CD4-positive, alpha-beta T cell treated with Interleukin-6 at 100 ng/mL for 8 hours (primary cell): ENCODE data around the gene CD3D.
"Not testable (repeated sequence)": the region's sequence is repeated elsewhere in the genome, so short reads cannot be mapped to it uniquely, and the experiment has no call there.

ENCODE experiments used
- DNase-seq: peaks from one replicate; pipeline ENCODE4 v3.0.0-alpha.2; 2020; ENCODE audit warnings: mixed read lengths, low spot score

CD3D gene

GRCh38 chr11:118339281-118339961 is 3.1 kb downstream of the CD3D start:
- DNase-seq: no peak

- DNase-seq: peak; percentile 87
Measured at GRCh38 chr11:118338637-118339061, 3.9 kb downstream of the CD3D start.

GRCh38 chr11:118334745-118335144 is 7.8 kb downstream of the CD3D start:
- DNase-seq: no peak

GRCh38 chr11:118328745-118329144 is 13.8 kb downstream of the CD3D start:
- no peak for DNase-seq

GRCh38 chr11:118325283-118325682 is 17.2 kb downstream of the CD3D start:
- DNase-seq: no peak

GRCh38 chr11:118322721-118323120 is 19.8 kb downstream of the CD3D start:
- DNase-seq: no peak

GRCh38 chr11:118321386-118322082 is 21.0 kb downstream of the CD3D start:
- DNase-seq: no peak

- no peak for DNase-seq
Measured at GRCh38 chr11:118320515-118320914, 22.0 kb downstream of the CD3D start.

GRCh38 chr11:118319337-118319707 is 23.2 kb downstream of the CD3D start:
- no peak for DNase-seq

GRCh38 chr11:118318581-118319336 is 23.7 kb downstream of the CD3D start:
- DNase-seq: no peak

- no peak for DNase-seq
Measured at GRCh38 chr11:118318124-118318523, 24.4 kb downstream of the CD3D start.

- no peak for DNase-seq
Measured at GRCh38 chr11:118314988-118315411, 27.5 kb downstream of the CD3D start.

- no peak for DNase-seq
Measured at GRCh38 chr11:118313242-118313641, 29.3 kb downstream of the CD3D start.

- no peak for DNase-seq
Measured at GRCh38 chr11:118312328-118312727, 30.2 kb downstream of the CD3D start.

- no peak for DNase-seq
Measured at GRCh38 chr11:118311518-118311917, 31.0 kb downstream of the CD3D start.

GRCh38 chr11:118310781-118311485 is 31.6 kb downstream of the CD3D start:
- no peak for DNase-seq

- DNase-seq: no peak
Measured at GRCh38 chr11:118310271-118310670, 32.2 kb downstream of the CD3D start.

- not testable (repeated sequence) for DNase-seq
Measured at GRCh38 chr11:118308995-118309528, 33.4 kb downstream of the CD3D start.

GRCh38 chr11:118306556-118306955 is 35.9 kb downstream of the CD3D start:
- peak; percentile 19 for DNase-seq

- DNase-seq: peak; percentile 74
Measured at GRCh38 chr11:118305726-118306125, 36.8 kb downstream of the CD3D start.

GRCh38 chr11:118304568-118305248 is 37.8 kb downstream of the CD3D start, which contains the start of gene CD3E:
CD3E (plus strand) TSS chr11:118304730; CDS start chr11:118304953, 223 bp downstream.
- peak; percentile 79 for DNase-seq
